ENCODE data around the gene PSMB9. TPM values are rescaled to one million over a fixed set of nuclear protein-coding genes. Genes with fewer than 3 reads are reported as not detected.

PSMB9 gene
- total and polyA plus RNA-seq, 2 donors (not counting 1 experiment from before 2014, with no cell fraction given): 64.4 to 75.0 TPM

- H3K4me2 ChIP-seq (ENCODE audit: extremely low read depth, insufficient read depth, low read length): no peak overlapping the region
- H3K4me3 ChIP-seq (replicated peaks in 1 of 4; ENCODE audit: control extremely low read depth in 1 of 4, insufficient read depth in 1 of 4, low read depth in 3 of 4, low read length in 4 of 4): no peak overlapping the region
- peaks cover 2% of the 10 kb centered on the region for H3K79me2 ChIP-seq (ENCODE audit: control insufficient read depth, insufficient read depth, low read length)
- no peak for TF ChIP-seq EZH2 (IDR thresholded peaks at IDR 0.05; ENCODE audit: low read length, missing control alignments)
- no peak for TF ChIP-seq CTCF (conservative IDR thresholded peaks at IDR 0.05 in 1 of 2, IDR thresholded peaks at IDR 0.05 in 1 of 2; ENCODE audit: low read depth in 1 of 2, low read length in 2 of 2)
- H3K4me1 ChIP-seq (ENCODE audit: control insufficient read depth, extremely low read depth, insufficient read depth, low read length): no peaks in the 10 kb centered on the region
- DNase-seq (ENCODE audit: low read depth in 2 of 2): no peak
- no peak overlapping the region for H3K27ac ChIP-seq (ENCODE audit: insufficient read depth, low read length)
- no peaks in the 10 kb centered on the region for H4K20me1 ChIP-seq (ENCODE audit: control insufficient read depth, extremely low read depth, insufficient read depth, low read length)
- no peak overlapping the region for H3K9ac ChIP-seq (ENCODE audit: insufficient read depth, low read length)
- no peaks in the 10 kb centered on the region for H3K27me3 ChIP-seq (ENCODE audit: control insufficient read depth, insufficient read depth, low read length)
- H2AFZ ChIP-seq (ENCODE audit: low read length): no peak overlapping the region
- no peaks in the 10 kb centered on the region for H3K9me3 ChIP-seq (ENCODE audit: control insufficient read depth, insufficient read depth, low read depth, low read length)
- peaks cover 12% of the 10 kb centered on the region for H3K36me3 ChIP-seq (ENCODE audit: control insufficient read depth, insufficient read depth, low read length)
Measured at GRCh38 chr6:32832535-32832934, 21.5 kb upstream of the PSMB9 start.

- H3K4me2 ChIP-seq (ENCODE audit: extremely low read depth, insufficient read depth, low read length): no peak overlapping the region
Measured at GRCh38 chr6:32833664-32834063, 20.3 kb upstream of the PSMB9 start.

GRCh38 chr6:32835167-32835893, 18.7 kb upstream of the PSMB9 start:
- Histone ChIP-seq H3K79me2 (ENCODE audit: control insufficient read depth, insufficient read depth, low read length) (peaks cover 3% of the 10 kb centered on the region), H3K36me3 (ENCODE audit: control insufficient read depth, insufficient read depth, low read length) (peaks cover 9% of the 10 kb centered on the region), H3K4me3 (replicated peaks in 1 of 4; ENCODE audit: control extremely low read depth in 1 of 4, insufficient read depth in 1 of 4, low read depth in 3 of 4, low read length in 4 of 4) (no peak overlapping the region), H3K4me1 (ENCODE audit: control insufficient read depth, extremely low read depth, insufficient read depth, low read length) (no peaks in the 10 kb centered on the region), H3K27me3 (ENCODE audit: control insufficient read depth, insufficient read depth, low read length) (no peaks in the 10 kb centered on the region), H3K4me2 (ENCODE audit: extremely low read depth, insufficient read depth, low read length) (no peak overlapping the region), H3K9ac (ENCODE audit: insufficient read depth, low read length) (no peak overlapping the region), H2AFZ (ENCODE audit: low read length) (no peak overlapping the region), H3K27ac (ENCODE audit: insufficient read depth, low read length) (no peak overlapping the region), H4K20me1 (ENCODE audit: control insufficient read depth, extremely low read depth, insufficient read depth, low read length) (no peaks in the 10 kb centered on the region), H3K9me3 (ENCODE audit: control insufficient read depth, insufficient read depth, low read depth, low read length) (no peaks in the 10 kb centered on the region)
- no peak for DNase-seq (ENCODE audit: low read depth in 2 of 2)
- TF ChIP-seq EZH2 (IDR thresholded peaks at IDR 0.05; ENCODE audit: low read length, missing control alignments): no peak
- no peak for TF ChIP-seq CTCF (conservative IDR thresholded peaks at IDR 0.05 in 1 of 2, IDR thresholded peaks at IDR 0.05 in 1 of 2; ENCODE audit: low read depth in 1 of 2, low read length in 2 of 2)

More at GRCh38 chr6:32833664-32834063, 20.3 kb upstream of the PSMB9 start:
- H3K27me3 ChIP-seq (ENCODE audit: control insufficient read depth, insufficient read depth, low read length): no peaks in the 10 kb centered on the region
- no peak overlapping the region for H3K4me3 ChIP-seq (replicated peaks in 1 of 4; ENCODE audit: control extremely low read depth in 1 of 4, insufficient read depth in 1 of 4, low read depth in 3 of 4, low read length in 4 of 4)
- H3K9ac ChIP-seq (ENCODE audit: insufficient read depth, low read length): no peak overlapping the region
- H3K4me1 ChIP-seq (ENCODE audit: control insufficient read depth, extremely low read depth, insufficient read depth, low read length): no peaks in the 10 kb centered on the region
- peaks cover 12% of the 10 kb centered on the region for H3K36me3 ChIP-seq (ENCODE audit: control insufficient read depth, insufficient read depth, low read length)
- H4K20me1 ChIP-seq (ENCODE audit: control insufficient read depth, extremely low read depth, insufficient read depth, low read length): no peaks in the 10 kb centered on the region
- peaks cover 3% of the 10 kb centered on the region for H3K79me2 ChIP-seq (ENCODE audit: control insufficient read depth, insufficient read depth, low read length)
- no peak overlapping the region for H2AFZ ChIP-seq (ENCODE audit: low read length)
- no peak for TF ChIP-seq CTCF (conservative IDR thresholded peaks at IDR 0.05 in 1 of 2, IDR thresholded peaks at IDR 0.05 in 1 of 2; ENCODE audit: low read depth in 1 of 2, low read length in 2 of 2)
- no peaks in the 10 kb centered on the region for H3K9me3 ChIP-seq (ENCODE audit: control insufficient read depth, insufficient read depth, low read depth, low read length)
- no peak overlapping the region for H3K27ac ChIP-seq (ENCODE audit: insufficient read depth, low read length)
- DNase-seq (ENCODE audit: low read depth in 2 of 2): no peak

Measured in fibroblast of lung (primary cell).